GM21381 (cell line): ENCODE results near the gene SPDYE2.
"Not testable (repeated sequence)": the region's sequence is repeated elsewhere in the genome, so short reads cannot be mapped to it uniquely, and the experiment has no call there.

Experiments used
- ATAC-seq: cut with Tn5 transposase; IDR thresholded peaks from one replicate; pipeline ENCODE4 v1.9.1; 2021; ENCODE audit warnings: mild to moderate bottlenecking, moderate library complexity; ENCODE audit not compliant: unreplicated experiment

The SPDYE2 gene

DNA sequence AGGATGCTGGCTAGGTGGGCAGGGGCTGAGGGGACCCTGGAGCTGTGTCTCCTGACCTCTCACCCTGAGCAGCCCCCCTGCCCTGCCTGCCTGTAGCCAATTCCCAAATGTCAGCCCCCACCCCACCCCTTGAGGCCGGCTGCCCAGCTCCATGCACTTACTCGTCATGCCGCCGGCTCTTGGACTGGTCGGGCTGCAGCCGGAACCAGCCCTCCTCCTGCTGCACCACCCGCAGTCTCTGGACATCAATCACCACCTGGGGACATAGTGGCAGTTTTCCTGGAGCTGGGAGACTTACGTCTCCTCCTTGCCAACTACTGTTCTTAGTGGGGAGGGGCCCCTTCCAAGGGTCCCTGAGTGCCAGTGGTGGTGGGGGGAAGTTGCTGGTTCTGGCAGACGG, 48.7 kb downstream of the SPDYE2 start:
- ATAC-seq, result not testable (repeated sequence)

DNA sequence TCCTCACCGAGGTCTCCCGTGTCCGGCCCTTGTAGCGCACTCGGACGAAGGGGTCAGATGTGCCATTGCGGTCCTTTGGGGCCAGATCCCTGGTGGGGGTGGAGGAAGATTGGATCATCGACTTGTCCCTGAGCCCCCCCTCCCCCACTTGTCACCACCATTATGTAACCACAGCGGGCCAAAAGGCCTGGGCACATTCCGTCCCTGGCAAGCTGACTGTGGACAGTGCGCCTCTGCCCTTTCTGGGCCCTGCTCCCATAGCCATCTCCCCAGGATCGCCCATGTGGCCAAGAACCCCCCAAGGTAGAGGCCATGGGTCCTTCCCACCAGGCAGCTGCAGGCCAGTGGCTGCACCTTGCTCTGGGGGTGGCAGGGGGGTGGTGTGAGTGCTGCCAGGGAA, 51.3 kb downstream of the SPDYE2 start:
- not testable (repeated sequence) for ATAC-seq

DNA sequence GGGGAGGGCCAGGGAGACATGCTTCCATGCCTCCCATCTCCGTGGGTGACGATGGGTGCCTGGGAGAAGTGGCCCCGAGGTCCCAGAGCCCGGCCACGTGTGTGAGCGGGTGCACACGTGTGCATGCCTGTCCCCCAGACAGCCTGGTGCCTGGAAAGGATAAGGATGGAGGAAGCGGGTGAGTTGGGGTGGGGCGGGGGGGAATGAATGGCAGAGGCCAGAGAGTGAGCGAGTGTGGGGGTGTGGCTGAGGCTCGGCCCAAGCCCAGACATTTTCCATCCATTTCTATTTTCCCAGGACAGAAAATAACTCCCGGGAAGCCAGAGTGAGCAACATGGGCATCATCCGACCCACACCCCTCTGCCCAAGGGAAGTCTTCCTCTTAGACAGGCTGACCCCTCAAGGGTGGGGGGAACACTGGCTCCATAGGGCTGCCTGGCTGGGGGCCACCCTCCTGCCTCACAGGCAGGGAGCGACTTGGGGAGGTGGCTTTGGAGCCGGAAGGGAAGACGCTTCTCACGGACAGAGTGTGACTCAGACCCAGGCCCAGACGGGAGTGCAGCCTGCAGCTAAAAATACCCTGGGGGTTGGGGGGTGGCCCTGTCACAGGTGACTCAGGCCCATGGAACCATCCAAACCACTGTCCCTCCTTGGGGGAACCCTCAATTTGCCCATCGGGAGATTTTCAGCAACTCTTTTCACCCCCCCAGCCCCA, 53.6 kb downstream of the SPDYE2 start:
- ATAC-seq, result not testable (repeated sequence)

- ATAC-seq, result not testable (repeated sequence)
These were observed 55.8 kb downstream of the SPDYE2 start for GRCh38 chr7:102606848-102607247.

GRCh38 chr7:102609734-102610133, 58.7 kb downstream of the SPDYE2 start:
- ATAC-seq, result not testable (repeated sequence)

DNA sequence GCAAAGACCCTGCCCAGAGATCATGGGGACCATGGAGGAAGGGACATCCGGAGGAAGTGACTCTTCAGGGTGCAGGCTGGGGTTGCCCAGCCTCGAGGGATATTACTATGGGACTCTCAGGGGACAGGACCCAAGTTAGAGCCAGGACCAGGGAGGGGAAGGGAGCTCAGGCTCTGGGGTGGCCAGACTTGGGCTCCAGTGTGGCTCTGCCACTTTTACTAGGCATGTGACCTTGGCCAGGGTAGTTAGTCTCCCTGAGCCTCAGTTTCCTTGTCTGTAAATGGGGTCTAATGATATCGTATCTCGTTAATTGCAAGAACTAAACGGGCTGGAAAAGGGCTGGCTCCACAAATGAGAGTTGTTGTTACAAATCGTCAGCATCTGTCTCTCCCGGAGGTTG, 59.4 kb downstream of the SPDYE2 start:
- not testable (repeated sequence) for ATAC-seq

GRCh38 chr7:102611013-102611674, 60.1 kb downstream of the SPDYE2 start:
- ATAC-seq, result peak; percentile 33

GRCh38 chr7:102611675-102612325, 60.8 kb downstream of the SPDYE2 start:
- ATAC-seq, result not testable (repeated sequence)
